Liver (tissue), 9 donors: Measurements from ENCODE around the gene MYO1F. TPM values are rescaled to one million over a fixed set of nuclear protein-coding genes. Genes with fewer than 3 reads are reported as not detected.

Source experiments
- DNase-seq: peaks from one replicate; pipeline ENCODE4 v3.0.0-alpha.2; 2017; ENCODE audit warnings: low spot score
- H3K27ac ChIP-seq, 2 donors: one replicate each; pipeline ENCODE4 v1.7.0; 2013; ENCODE audit warnings: inconsistent platforms in 2 of 2, low read length in 2 of 2, control low read depth in 1 of 2, low read depth in 1 of 2, mild to moderate bottlenecking in 1 of 2
- H3K27me3 ChIP-seq, 4 donors: one replicate each; pipeline versions ENCODE4 v1.6.1 to v1.7.0; 2013; ENCODE audit warnings: low read length in 3 of 4, inconsistent platforms in 1 of 4, mild to moderate bottlenecking in 1 of 4, moderate library complexity in 1 of 4; ENCODE audit not compliant: control insufficient read depth in 4 of 4, insufficient read depth in 4 of 4
- H3K36me3 ChIP-seq, 4 donors: one replicate each; pipeline versions ENCODE4 v1.6.1 to v1.7.0; 2013; ENCODE audit warnings: low read length in 3 of 4, mild to moderate bottlenecking in 3 of 4, low read depth in 1 of 4, moderate library complexity in 1 of 4; ENCODE audit not compliant: control insufficient read depth in 4 of 4, insufficient read depth in 3 of 4
- H3K4me1 ChIP-seq, 4 donors: one replicate each; pipeline versions ENCODE4 v1.6.1 to v1.7.0; 2013; ENCODE audit warnings: low read length in 3 of 4, mild to moderate bottlenecking in 3 of 4, moderate library complexity in 1 of 4; ENCODE audit not compliant: control insufficient read depth in 4 of 4, insufficient read depth in 4 of 4
- H3K4me3 ChIP-seq, 3 donors: one replicate each; pipeline versions ENCODE4 v1.6.1 to v1.7.0; 2013; ENCODE audit warnings: low read length in 3 of 3, control low read depth in 1 of 3, low read depth in 1 of 3, mild to moderate bottlenecking in 1 of 3
- H3K9ac ChIP-seq, 2 donors: one replicate each; pipeline ENCODE4 v1.7.0; 2013; ENCODE audit warnings: low read length in 2 of 2, mild to moderate bottlenecking in 2 of 2, moderate library complexity in 2 of 2, control low read depth in 1 of 2, low read depth in 1 of 2
- H3K9me3 ChIP-seq, 4 donors: one replicate each; pipeline versions ENCODE4 v1.6.1 to v1.7.0; 2013; ENCODE audit warnings: low read length in 3 of 4; ENCODE audit not compliant: control insufficient read depth in 4 of 4
- CTCF ChIP-seq: fragments of 150-350 bp; IDR thresholded peaks from 2 replicates; pipeline ENCODE4 v1.5.1; 2017; ENCODE audit warnings: improper control_type of control experiment, low read depth, low read length; ENCODE audit not compliant: missing input control
- EGR1 ChIP-seq, 2 donors: IDR thresholded peaks; 2 replicates each; pipeline ENCODE4 v1.6.1; 2016 to 2018; ENCODE audit warnings: antibody characterized with exemption in 2 of 2, low read depth in 2 of 2
- FOXA1 ChIP-seq: IDR thresholded peaks from 2 replicates; pipeline ENCODE4 v1.6.1; 2016; ENCODE audit warnings: antibody characterized with exemption
- FOXA2 ChIP-seq: IDR thresholded peaks from 2 replicates; pipeline ENCODE4 v1.6.1; 2016; ENCODE audit warnings: antibody characterized with exemption
- GABPA ChIP-seq, 2 donors: IDR thresholded peaks in 1 of 2; conservative IDR thresholded peaks in 1 of 2; 2 replicates each; pipeline ENCODE4 v1.6.1; 2016; ENCODE audit warnings: antibody characterized with exemption in 2 of 2, mild to moderate bottlenecking in 1 of 2, moderate library complexity in 1 of 2
- HNF4A ChIP-seq, 2 donors: conservative IDR thresholded peaks; 2 replicates each; pipeline ENCODE4 v1.6.1; 2016; ENCODE audit warnings: antibody characterized with exemption in 2 of 2, mild to moderate bottlenecking in 2 of 2
- HNF4G ChIP-seq: IDR thresholded peaks from 2 replicates; pipeline ENCODE4 v1.6.1; 2016; ENCODE audit warnings: antibody characterized with exemption
- NR2F2 ChIP-seq: IDR thresholded peaks from 2 replicates; pipeline ENCODE4 v1.6.1; 2016; ENCODE audit warnings: antibody characterized with exemption
- RAD21 ChIP-seq, 2 donors: IDR thresholded peaks; 2 replicates each; pipeline ENCODE4 v1.6.1; 2016; ENCODE audit warnings: antibody characterized with exemption in 2 of 2, mild to moderate bottlenecking in 2 of 2
- RXRA ChIP-seq, 2 donors: IDR thresholded peaks; 2 replicates each; pipeline ENCODE4 v1.6.1; 2017 to 2018; ENCODE audit warnings: antibody characterized with exemption in 2 of 2, mild to moderate bottlenecking in 1 of 2
- SP1 ChIP-seq: IDR thresholded peaks from 2 replicates; pipeline ENCODE4 v1.6.1; 2018; ENCODE audit warnings: antibody characterized with exemption, mild to moderate bottlenecking
- TAF1 ChIP-seq: conservative IDR thresholded peaks from 2 replicates; pipeline ENCODE4 v1.6.1; 2016; ENCODE audit warnings: antibody characterized with exemption, mild to moderate bottlenecking
- WGBS: extraction: QIAGEN DNeasy Blood & Tissue Kit; methylation state at CpG from one replicate; pipeline ENCODE4 v1.1.7; 2013; 5-methylcytosine and 5-hydroxymethylcytosine counted together
- polyA plus RNA-seq, 2 donors: library from polyadenylated mRNA; stranded (reverse) in 1 of 2; unstranded in 1 of 2; fragments of 200-250 nt in 1 of 2; fragments of >200 nt in 1 of 2; fragmentation: Nextera tagmentation in 1 of 2; extraction: Ambion mirVana in 1 of 2; gene quantifications; one replicate each; pipeline versions ENCODE4 v1.2.1 to v1.2.3, GENCODE V29; 2013 to 2015
- total RNA-seq, 2 donors: library from RNA; depleted of rRNA; stranded (reverse); fragments of >200 nt; gene quantifications; one replicate each; pipeline ENCODE4 v1.2.3, GENCODE V29; 2014
- TF ChIP-seq, protein P1 (sequence below): IDR thresholded peaks from 2 replicates; pipeline ENCODE4 v1.6.1; 2016; ENCODE audit warnings: antibody characterized with exemption
- TF ChIP-seq, protein P2 (sequence below): IDR thresholded peaks from 2 replicates; pipeline ENCODE4 v1.6.1; 2016; ENCODE audit warnings: antibody characterized with exemption
- donor health status: healthy.
- donor health status: healthy.
- donor health status: healthy.
- donor health status: healthy.
- donor health status: healthy.

MYO1F gene
- total and polyA plus RNA-seq, 4 donors, result 6.1 to 20.4 (median 12.0) TPM

- DNase-seq, result no peak
- TF ChIP-seq EGR1 (IDR thresholded peaks at IDR 0.05; ENCODE audit: low read depth in 2 of 2), result no peak
- no peak for TF ChIP-seq RAD21 (IDR thresholded peaks at IDR 0.05)
- no peak for TF ChIP-seq CTCF
- Histone ChIP-seq H3K9me3 (no peaks in the 10 kb centered on the region), H3K27me3 (no peaks in the 10 kb centered on the region), H3K4me3 (no peak overlapping the region), H3K9ac (no peak overlapping the region), H3K36me3 (no peaks in the 10 kb centered on the region), H3K27ac (no peak overlapping the region), H3K4me1 (peaks cover 0 to 10% (median 4%) of the 10 kb centered on the region in 4 donors)
- 61% methylated on average over 6 of the region's 6 CpGs for WGBS
Observed at GRCh38 chr19:8615024-8615423, 37.8 kb upstream of the MYO1F start.

GRCh38 chr19:8614455-8614854, 37.2 kb upstream of the MYO1F start:
- H3K9me3 ChIP-seq, result no peaks in the 10 kb centered on the region
- whole genome bisulfite sequencing, result 89% methylated on average over 2 of the region's 2 CpGs
- H3K4me1 ChIP-seq, result peaks cover 0 to 14% (median 5%) of the 10 kb centered on the region in 4 donors

More at GRCh38 chr19:8614455-8614854, 37.2 kb upstream of the MYO1F start:
- Histone ChIP-seq H3K4me3 (no peak overlapping the region), H3K36me3 (no peaks in the 10 kb centered on the region), H3K27me3 (no peaks in the 10 kb centered on the region), H3K9ac (no peak overlapping the region), H3K27ac (no peak overlapping the region)
- DNase-seq, result no peak
- no peak for TF ChIP-seq EGR1 (IDR thresholded peaks at IDR 0.05; ENCODE audit: low read depth in 2 of 2)
- TF ChIP-seq RXRA (IDR thresholded peaks at IDR 0.05), result no peak
- TF ChIP-seq GABPA (IDR thresholded peaks at IDR 0.05 in 1 of 2, conservative IDR thresholded peaks at IDR 0.05 in 1 of 2), result no peak
- TF ChIP-seq CTCF, result no peak
- no peak for TF ChIP-seq FOXA1
- no peak for TF ChIP-seq SP1
- TF ChIP-seq NR2F2, result no peak
- TF ChIP-seq FOXA2, result no peak
- TF ChIP-seq TAF1, result no peak
- no peak for TF ChIP-seq HNF4G
- no peak for TF ChIP-seq HNF4A (conservative IDR thresholded peaks at IDR 0.05)
- TF ChIP-seq, protein P1, sequence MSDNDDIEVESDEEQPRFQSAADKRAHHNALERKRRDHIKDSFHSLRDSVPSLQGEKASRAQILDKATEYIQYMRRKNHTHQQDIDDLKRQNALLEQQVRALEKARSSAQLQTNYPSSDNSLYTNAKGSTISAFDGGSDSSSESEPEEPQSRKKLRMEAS, result no peak
- TF ChIP-seq, protein P2, sequence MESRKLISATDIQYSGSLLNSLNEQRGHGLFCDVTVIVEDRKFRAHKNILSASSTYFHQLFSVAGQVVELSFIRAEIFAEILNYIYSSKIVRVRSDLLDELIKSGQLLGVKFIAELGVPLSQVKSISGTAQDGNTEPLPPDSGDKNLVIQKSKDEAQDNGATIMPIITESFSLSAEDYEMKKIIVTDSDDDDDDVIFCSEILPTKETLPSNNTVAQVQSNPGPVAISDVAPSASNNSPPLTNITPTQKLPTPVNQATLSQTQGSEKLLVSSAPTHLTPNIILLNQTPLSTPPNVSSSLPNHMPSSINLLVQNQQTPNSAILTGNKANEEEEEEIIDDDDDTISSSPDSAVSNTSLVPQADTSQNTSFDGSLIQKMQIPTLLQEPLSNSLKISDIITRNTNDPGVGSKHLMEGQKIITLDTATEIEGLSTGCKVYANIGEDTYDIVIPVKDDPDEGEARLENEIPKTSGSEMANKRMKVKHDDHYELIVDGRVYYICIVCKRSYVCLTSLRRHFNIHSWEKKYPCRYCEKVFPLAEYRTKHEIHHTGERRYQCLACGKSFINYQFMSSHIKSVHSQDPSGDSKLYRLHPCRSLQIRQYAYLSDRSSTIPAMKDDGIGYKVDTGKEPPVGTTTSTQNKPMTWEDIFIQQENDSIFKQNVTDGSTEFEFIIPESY, result no peak
